Stimulated activated CD4-positive, alpha-beta T cell treated with anti-CD3 and anti-CD28 coated beads, Interleukin-12 subunit alpha, Interleukin-12 subunit beta, amount 100 ng/mL, for 48 hours (primary cell): Measurements from ENCODE around the gene DNAH17.

Experiments used
- DNase-seq, 3 donors: peaks; one replicate each; pipeline ENCODE4 v3.0.0-alpha.2; 2020; ENCODE audit warnings: low read depth in 2 of 3, low spot score in 1 of 3

DNAH17 gene

DNA sequence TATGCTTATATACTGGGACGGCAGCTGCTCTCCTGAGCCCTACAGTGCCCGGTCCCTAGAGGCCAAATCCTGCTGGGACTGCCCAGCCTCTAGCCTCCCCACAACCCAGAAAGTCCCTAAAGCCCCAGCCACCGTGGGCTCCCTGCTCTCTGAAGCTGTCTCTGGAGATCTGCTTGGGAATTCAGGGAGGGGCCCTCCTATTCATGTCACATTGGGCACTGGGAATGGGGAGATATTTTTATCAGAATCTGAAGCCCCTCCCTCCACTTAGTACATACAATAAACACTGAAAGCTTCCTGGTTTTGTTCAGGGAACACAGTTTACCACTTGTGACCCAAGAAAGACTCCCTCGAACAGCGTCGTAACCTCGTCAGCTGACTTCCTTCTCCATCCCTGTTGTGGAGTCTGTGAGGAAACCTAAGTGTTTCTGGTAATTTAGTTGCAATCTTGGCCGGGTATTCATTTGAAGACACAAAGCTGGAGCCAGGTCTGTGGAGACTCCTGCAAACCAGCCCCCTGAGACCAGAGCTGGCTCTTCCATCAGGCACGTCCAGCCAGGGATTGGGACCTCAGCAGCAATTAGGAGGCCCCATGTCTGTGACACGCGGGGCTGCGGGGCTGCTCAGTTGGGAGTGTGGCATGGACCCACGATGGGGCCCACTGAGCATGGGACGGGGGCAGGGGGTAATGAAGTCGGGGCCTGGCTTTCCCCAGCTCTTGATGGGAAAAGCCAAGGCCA lies 160.2 kb downstream of the DNAH17 start:
- no peak for DNase-seq

DNA sequence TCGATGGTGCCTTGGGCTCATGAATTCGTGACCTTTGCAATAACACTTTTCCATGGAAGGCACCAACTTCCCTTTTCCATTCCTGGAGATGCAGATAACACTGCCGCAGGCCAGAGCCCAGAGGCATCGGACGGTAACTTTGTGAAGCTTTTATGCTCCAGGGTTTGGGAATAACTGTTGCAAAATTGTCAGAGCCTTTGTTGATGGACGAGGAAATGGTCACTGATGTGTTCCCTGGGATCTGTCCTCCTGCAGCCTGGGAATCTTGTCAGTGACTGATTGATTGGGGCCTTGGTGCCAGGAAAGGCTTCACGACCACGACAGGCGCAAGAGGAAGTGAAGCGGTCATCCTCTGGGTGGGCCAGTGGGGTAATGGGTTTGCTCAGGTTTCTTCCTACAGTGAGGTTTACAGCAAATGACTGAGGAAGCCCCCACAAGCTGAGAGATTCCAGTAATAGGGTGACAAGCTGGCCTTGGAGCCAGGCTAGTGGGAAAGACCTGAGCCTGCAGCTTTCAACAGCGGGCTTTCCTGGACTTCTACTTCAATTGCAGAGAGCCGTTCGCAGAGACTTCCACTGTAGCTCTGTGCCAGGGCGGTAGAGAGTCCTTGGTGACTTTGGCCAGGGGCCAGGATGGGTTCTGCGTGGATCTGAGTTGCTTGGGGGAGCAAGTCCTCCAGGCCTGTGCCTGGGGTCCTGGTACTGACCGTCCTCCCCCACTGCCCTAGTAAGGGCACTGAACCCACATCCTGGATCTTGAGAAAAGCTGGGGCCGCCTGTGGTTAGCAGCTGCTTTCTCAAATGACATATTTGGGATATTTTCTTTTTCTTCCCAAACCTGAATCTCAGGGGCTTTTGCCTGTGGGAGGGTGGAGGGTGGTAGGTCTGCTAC lies 161.1 kb downstream of the DNAH17 start:
- no peak for DNase-seq

DNA sequence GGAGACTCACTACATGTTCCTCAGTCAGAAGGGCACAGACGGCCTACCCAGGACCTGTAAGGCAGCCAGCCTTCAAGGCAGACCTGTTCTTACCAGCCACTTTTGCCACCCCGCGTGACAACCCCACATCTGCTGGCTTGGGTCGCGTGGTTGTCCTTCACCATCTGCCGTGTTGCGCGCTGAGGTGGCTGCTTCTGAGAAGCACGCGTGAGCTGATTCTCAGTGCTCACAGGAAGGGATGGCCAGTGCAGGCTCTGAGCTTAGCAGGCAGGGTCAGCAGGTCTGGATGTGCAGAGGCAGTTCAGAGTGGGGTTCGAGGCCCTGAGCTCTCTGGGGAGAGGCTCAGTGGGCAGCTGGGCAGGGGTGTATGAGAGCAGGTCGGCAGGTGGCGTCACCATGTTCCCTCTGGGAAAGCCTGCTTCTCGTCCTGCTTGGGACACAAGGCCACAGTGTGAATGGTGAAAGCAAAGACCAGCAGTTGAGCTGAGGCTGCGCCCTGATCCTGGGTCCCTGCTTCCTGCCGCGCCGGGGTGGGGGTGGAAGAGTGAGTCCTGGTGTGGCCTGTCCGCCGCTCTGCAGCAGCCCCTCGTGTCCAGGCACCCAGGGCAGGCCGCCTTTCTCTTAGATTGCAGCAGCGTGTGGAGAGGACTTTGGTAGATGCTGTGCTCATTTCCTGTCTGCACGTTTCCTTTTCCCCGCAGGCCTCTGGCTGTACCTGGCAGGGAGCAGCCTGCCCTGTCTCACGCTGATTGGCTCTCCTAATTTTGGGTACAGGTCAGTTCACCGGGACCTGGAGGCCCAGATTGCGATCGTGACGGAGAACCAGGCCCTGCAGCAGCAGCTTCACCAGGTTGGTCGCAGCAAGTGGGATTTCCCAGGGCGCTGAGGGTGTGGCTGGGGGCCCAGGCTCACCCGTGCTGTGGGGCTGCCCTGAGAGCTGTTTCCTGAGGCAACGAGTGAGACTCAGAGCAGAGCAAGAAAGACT lies 162.7 kb downstream of the DNAH17 start:
- DNase-seq = peak; percentile 25 to 32 (median 28)

DNA sequence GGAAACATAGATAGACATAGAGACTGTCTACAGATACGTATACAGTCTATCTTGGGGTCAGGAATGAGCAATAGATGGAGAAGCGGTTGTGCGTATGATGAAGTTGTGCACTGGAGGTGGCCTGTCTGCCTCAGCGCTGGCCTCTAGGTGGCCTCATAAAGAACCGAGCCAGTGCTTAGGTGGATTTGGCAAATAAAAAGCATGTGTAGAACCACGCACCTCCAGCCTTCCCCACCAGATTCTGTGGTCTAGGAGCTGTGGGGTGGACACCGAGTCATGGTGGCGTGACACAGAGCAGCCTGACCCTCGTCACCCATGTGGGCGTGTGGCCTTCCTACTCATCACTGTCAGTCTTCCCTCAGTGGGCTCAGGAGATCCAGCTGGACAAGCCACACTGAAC lies 164.8 kb downstream of the DNAH17 start:
- DNase-seq = peak; percentile 25 to 44 (median 32)

DNA sequence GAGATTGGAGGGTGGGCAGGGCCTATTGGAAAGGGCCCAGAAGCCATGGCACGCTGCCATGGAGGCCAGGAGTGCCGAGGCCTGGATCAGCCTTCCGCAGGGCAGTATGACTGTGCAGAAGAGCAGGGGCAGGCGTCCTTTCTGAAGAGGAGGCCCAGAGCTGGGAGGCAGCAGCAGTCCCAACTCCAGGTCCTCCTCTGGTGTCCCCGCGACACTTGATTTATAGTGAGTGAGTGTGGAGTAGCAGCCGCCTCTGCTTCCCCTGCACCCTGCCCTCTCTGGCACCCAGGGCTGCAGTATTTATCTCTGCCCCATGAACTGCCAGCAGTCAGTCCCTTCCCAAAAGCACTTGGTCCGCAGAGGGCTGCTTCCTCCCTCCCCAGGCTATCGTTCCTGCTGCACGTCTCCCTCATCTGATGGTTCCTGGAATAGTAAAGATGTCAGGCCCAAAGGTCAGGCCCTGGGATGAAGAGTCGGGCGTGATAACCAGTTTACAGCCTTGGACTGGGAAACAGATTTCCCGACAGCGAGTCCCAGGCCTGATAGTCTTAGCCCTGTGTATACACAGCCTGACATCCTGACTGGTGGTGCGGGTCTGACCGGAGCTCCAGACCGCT lies 165.8 kb downstream of the DNAH17 start:
- DNase-seq = no peak

DNA sequence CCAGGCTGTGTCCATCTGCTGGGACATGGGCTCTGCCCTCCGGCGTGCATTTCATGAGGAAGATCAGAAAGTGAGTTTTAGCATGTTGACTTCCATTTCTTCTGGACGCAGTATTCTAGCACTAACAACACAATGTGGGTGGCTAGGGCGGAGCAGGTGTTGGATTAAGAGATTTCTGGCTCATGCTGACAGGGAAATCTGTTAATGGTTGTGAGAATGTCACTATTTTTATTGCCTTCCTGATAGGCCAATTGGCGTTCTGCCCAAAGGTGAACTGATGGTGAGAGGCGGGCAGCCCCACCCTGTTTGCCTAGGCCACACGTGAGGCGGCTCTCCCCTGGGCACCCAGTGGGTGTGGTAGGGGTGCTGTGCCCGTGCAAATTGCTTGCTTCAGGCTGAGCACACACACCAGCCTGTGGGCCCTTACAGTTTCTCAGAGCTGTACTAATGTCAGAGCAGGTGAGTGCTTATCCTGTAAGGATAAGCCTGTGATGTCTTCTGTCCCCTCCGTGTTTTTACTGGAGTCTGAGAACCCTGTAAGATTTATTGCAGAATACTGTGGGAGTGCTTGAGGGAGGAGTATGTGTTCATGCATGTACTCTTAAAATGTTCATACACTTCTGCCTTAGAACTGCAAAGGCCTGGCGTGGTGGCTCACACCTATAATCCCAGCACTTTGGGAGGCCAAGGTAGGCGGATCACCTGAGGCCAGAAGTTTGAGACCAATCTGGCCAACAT lies 167.8 kb downstream of the DNAH17 start:
- no peak for DNase-seq

DNA sequence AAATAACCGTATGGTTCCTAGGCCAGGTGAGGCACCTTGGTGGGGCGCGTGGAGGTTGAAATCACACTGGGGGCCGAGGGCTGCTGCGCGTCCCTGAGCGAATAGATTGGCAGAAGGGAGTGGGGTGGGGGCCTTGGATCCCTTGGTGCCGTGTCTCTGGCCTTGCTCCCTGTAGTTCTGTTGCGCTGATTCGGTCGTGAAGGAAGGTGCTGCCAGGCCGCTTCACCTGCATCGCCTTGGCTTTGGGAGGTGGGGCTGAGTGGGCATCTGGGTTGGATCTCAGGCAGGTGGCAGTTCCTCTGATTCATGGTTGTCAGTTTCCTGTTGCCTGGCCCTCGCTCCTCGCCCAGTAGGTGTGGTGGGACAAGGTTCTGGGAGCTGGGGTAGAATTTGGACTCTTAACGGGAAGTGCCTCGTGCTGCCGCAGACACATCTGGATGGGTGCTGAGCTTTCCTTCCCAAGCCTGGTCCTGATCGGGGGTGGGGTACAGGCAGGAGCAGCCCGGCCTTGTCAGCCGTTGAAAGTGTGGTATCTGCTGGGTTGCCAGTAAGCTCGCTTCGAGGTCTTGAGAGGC lies 168.6 kb downstream of the DNAH17 start:
- no peak for DNase-seq

DNA sequence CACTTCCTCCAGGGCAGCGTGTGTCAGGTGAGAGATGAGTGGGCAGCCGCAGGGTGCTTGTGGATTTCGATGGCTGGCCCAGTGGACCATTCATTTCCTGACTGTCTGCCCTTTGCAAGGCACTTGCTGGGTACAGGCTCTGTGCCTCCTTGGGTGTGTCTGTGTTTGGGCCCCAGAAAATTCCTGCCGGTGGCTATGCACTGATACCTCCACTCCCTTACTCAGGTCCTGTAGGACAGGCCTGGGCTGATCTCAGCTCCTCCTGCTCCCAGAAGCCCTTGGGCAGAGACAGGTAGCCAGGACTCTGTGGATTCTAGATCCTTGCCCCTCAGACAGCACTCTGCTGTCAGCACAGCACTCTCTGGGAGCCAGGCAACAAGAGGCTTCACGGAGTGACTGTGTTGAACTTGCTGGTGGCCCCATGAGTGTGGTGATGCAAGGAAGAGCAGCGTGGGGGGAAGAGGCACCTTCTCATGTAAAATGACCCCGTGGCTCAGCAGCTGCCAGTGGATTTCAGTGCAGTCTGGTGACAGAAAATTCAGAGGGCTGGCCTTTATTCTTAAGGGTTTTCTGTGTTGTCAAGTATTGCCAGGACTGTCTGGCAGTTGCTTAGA lies 169.7 kb downstream of the DNAH17 start:
- DNase-seq = no peak

DNA sequence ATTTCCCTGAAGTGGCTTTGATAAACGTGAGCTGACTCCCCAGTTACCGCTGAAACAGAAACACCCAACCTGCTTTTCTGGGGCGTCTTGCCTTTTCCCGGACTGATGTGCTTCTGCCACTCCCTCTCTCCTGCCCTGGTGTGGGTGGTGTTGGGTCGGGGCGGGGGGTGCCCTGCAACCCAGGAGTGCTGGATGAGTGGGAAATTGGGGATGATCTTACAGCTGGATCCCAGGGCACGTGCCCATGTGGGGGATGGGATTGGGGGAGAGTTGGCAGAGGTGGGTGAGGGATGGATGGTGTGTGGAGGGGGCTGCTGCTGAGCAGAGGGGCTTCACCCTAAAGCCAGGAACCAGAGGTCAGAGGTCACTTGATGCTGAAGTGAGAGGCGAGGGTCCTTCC lies 170.3 kb downstream of the DNAH17 start:
- DNase-seq = no peak

DNA sequence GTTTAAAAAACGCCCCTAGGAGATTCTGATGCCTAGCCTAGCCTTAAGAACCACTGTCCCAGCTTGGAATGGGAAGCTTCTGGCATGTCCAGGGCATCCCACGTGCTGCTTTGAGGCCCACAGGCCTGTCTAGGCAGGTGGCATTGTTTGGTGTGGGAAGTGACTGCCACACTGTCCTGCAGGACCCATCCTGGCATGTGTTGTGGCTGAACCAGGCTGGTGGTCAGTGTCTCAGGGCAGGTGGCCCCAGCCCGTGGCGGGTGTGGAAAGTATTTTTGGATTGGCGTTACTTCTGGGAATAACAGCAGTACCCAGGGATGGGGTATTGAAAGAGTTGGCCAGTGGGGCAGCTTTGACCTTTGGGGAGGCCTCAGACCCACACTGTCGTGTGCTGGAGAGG lies 170.8 kb downstream of the DNAH17 start:
- no peak for DNase-seq

DNA sequence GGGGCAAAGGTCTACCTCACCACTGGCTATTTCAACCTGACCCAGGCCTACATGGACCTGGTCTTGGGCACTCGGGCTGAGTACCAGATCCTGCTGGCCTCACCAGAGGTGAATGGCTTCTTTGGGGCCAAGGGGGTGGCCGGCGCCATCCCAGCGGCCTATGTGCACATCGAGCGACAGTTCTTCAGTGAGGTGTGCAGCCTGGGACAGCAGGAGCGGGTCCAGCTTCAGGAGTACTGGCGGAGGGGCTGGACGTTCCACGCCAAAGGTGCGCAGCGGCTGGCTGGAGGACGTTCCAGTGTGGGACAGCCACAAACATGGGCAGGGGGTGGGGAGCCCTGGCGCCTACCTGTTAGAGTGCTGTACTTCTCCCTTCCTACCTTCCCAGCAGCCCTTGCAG lies 173.4 kb downstream of the DNAH17 start:
- DNase-seq = no peak

DNA sequence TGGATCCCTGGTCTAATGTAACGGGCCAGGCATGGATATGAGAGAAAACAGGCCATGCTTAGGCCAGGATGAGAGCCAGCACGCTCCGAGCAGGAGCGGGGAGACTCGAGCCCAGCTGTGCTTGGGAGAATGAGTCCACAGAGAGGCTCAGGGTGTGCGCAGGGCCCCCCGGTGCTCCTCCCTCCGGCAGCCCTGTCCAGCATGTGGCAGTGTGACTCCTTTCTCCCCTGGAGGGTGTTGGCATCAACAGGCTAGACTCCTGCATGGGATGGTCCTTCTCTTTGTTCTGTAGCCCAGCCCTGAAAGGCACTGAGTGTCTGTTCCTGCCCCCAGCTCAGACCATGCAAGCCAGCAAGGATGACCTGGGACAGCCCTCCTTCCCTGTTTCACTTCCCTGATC lies 175.3 kb downstream of the DNAH17 start:
- no peak for DNase-seq

DNA sequence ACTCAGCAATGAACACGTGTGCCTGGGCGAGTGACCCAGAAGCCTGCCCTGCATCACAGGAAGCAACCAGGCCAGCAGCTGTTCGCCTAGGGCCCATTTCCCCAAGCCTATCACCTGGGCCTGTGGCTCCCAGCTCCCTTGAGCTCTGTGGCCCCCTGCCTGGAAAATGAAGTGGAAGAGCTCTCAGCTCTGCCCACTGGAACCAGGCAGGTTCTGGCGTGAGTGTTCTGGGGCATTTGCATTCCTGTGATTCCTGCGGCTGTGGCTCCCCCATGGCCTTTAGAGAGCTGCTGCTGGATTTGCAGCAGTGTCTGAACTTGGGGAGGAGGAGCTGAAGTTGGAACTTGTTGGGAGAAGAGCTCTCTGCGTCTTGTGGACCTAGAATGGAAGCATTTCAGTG lies 175.9 kb downstream of the DNAH17 start:
- no peak for DNase-seq

DNA sequence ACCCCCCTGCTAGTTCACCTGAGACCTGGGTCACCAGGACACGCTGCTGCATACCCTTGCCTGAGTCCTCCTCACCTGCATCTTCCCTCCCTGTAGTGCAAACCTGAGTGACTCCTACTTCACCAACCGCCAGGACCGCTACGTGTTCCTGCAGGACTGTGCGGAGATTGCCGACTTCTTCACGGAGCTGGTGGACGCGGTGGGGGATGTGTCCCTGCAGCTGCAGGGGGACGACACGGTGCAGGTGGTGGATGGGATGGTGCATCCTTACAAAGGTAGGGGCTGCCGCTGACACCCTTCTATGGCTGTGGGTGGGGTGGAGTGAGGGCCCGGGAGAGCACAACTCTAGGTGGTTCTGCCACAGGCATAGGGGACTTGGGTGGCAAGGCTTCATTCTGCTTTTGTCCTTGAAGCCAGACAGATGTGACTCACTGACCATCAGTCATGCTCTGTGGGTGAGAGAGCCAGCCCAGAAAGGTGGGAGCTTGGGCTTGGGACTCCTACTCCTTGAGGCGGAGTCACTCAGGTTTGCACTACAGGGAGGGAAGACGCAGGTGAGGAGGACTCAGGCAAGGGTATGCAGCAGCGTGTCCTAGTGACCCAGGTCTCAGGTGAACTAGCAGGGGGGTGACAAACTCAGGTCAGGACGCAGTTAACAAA lies 176.5 kb downstream of the DNAH17 start:
- no peak for DNase-seq

DNA sequence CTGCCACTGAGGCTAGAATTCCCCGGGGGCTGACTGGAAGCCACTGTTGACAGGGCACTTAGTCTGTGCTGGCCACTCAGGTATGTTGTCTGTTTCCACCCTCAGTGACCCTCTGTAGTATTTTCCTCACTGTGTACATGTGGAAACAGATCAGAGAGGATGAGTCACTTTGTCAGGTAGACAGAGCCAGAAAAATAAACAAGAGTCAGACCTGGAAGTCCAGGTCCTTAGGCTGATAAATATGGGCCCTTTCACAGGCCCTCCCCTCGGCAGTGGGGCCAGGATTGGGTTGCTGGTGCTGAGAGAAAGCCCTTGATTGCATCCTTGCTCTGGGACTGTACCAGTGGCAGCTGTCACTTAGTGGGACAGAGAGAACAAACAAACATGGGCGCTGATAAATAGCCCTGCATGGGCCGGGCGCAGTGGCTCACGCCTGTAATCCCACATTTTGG lies 177.5 kb downstream of the DNAH17 start:
- no peak for DNase-seq

DNA sequence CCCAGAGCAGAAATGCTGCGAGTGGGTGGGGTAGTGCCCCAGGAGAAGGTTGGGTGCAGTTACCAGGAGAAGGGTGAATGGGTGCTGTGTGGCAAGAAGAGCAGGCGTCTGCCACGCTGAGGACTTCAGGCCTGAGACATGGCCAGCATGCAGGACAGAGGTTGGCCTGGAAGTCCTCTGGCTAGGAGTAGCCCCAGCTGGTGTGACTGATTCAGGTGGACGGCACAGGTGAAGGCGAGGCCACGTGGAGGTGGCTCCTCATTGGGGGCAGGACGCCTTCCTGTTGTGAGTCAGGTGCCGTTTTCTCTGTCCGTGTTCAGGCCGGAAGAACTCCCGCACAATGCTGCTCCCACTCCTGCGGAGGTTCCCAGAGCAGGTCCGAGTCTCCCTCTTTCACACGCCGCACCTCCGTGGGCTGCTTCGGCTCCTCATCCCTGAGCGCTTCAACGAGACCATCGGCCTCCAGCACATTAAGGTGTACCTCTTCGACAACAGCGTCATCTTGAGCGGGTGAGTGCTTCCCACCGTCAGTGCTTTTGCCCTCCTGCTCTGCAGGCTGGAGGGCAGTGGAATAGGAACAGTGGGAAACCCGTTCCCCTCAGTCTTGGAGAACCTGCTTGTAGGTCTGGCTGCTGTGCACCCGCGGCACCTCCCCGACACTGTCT lies 178.0 kb downstream of the DNAH17 start:
- no peak for DNase-seq

DNA sequence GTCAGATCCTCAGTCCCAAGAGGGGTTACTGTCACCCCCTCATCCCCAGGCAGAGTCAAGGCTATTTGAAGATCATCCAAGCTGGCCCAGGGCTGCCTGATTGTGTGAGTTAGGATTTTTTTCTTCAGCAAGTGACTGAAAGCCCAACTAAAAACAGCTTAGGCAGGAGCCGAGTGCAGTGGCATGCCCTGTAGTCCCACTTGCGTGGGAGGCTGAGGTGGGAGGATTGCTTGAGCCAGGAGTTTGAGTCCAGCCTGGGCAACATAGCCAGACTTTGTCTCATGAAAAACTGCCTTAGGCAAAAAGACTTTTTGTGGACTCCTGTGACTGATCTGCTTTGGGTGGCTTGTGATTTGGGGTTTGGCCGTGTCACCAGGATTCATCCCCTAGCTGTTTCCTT lies 178.8 kb downstream of the DNAH17 start:
- DNase-seq = no peak

DNA sequence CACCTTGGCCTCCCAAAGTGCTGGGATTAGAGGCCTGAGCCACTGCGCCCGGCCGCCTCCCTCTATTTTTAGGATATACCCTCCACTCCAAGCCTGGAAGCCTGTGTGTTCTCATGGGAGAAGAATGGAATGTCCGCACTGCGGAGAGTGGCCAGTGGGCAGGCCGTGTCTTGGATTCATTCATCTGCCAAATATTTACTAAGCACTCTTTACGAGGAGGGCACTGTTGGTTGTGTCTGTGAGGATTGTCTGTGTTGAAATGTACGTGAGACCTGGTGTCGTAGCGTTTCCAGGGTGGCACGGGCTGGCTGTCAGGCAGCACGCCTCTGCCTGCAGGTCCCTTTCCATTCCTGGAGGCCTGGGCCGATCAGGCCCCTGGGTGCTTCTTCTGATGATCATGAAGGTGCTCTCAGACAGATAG lies 179.5 kb downstream of the DNAH17 start:
- no peak for DNase-seq
